ENCODE measurements around the gene CNGA4. TPM values are rescaled to one million over a fixed set of nuclear protein-coding genes. Genes with fewer than 3 reads are reported as not detected.

The CNGA4 gene
- total and polyA plus RNA-seq, 2 of the 13 experiments (the other 11 are each of a cell fraction or from before 2014, with no cell fraction given) = 0.03 TPM; not detected in 1

DNA sequence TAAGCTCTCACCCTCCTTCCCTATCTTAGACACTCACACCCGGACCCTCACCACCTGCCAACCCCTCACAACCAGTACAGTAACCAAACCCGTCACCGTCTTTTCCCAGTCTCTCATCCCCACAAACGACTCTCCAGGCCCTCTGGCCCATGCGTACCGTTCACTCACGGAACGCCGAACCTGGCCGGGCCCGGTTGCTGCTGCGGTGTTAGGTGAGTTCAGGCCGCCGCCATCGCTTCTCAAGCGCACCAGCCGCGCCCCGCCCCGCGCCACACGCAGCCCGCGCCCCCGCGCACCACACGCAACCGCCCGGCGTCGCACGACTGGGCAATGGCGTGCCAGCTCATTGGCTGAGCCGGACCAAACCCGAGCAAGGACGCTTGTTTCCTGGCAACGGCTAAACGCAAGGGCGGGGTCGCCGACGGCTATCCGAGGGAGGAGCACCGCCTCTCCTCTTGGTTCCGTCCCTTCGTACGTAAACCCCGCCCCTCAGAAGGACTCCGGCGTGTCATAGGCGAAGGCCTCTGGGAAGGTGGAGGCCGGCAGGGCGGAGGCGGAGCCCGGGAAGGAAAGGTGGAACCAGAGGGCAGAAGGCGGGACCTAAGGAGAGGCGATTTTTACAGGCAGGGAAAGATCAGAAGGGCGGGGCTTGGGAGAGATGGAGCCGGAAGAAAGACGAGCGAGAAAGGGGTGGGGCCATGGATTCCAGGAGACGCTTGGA is 4.3 kb upstream of the CNGA4 start, which contains the start of gene FHIP1B (continued):
- TF ChIP-seq, protein P1, sequence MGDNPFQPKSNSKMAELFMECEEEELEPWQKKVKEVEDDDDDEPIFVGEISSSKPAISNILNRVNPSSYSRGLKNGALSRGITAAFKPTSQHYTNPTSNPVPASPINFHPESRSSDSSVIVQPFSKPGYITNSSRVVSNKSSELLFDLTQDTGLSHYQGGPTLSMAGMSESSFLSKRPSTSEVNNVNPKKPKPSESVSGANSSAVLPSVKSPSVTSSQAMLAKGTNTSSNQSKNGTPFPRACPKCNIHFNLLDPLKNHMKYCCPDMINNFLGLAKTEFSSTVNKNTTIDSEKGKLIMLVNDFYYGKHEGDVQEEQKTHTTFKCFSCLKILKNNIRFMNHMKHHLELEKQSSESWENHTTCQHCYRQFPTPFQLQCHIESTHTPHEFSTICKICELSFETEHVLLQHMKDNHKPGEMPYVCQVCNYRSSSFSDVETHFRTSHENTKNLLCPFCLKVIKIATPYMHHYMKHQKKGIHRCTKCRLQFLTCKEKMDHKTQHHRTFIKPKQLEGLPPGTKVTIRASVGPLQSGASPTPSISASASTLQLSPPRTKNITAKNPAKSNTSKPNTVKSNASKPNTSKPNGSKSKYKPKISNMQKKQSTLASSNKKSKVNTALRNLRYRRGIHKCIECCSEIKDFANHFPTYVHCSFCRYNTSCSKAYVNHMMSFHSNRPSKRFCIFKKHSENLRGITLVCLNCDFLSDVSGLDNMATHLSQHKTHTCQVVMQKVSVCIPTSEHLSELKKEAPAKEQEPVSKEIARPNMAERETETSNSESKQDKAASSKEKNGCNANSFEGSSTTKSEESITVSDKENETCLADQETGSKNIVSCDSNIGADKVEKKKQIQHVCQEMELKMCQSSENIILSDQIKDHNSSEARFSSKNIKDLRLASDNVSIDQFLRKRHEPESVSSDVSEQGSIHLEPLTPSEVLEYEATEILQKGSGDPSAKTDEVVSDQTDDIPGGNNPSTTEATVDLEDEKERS (CRISPR knock-in tag; IDR thresholded peaks at IDR 0.05) = no peak
- TF ChIP-seq ZNF232 (CRISPR knock-in tag; IDR thresholded peaks at IDR 0.05; ENCODE audit: borderline replicate concordance) (no peak), CHD4 (IDR thresholded peaks at IDR 0.05; ENCODE audit: borderline replicate concordance, low read length) (no peak), EZH2 (conservative IDR thresholded peaks at IDR 0.05; ENCODE audit: low read depth, low read length) (no peak), SNAI1 (CRISPR knock-in tag; IDR thresholded peaks at IDR 0.05; ENCODE audit: borderline replicate concordance) (no peak), ZNF543 (CRISPR knock-in tag; IDR thresholded peaks at IDR 0.05) (no peak), ZNF724P (CRISPR knock-in tag; IDR thresholded peaks at IDR 0.05; ENCODE audit: borderline replicate concordance) (0 out of 2 replicates have a peak, but pooled peaks have one; percentile 60), KMT2B (CRISPR knock-in tag; IDR thresholded peaks at IDR 0.05) (no peak), CCDC6 (CRISPR knock-in tag; IDR thresholded peaks at IDR 0.05) (no peak), KDM5A (IDR thresholded peaks at IDR 0.05; ENCODE audit: borderline replicate concordance, low read length) (peak; percentile 32; the same call in 1 of the 2 replicates), AGO2 (optimal IDR thresholded peaks at IDR 0.05; ENCODE audit: low read depth, low read length) (no peak), ZFY (CRISPR knock-in tag; IDR thresholded peaks at IDR 0.05) (peak; percentile 90), MZF1 (CRISPR knock-in tag; IDR thresholded peaks at IDR 0.05; ENCODE audit: borderline replicate concordance) (peak; percentile 45; the same call in 1 of the 2 replicates), ZNF383 (CRISPR knock-in tag; IDR thresholded peaks at IDR 0.05; ENCODE audit: borderline replicate concordance) (no peak), ELF1 (CRISPR knock-in tag; IDR thresholded peaks at IDR 0.05) (peak; percentile 62), POGZ (CRISPR knock-in tag; IDR thresholded peaks at IDR 0.05) (no peak; the same call in 1 of the 2 replicates), ZNF333 (CRISPR knock-in tag; IDR thresholded peaks at IDR 0.05; ENCODE audit: borderline replicate concordance) (no peak), TAF1 (CRISPR knock-in tag; IDR thresholded peaks at IDR 0.05) (peak; percentile 67)
- TF ChIP-seq, protein P2, sequence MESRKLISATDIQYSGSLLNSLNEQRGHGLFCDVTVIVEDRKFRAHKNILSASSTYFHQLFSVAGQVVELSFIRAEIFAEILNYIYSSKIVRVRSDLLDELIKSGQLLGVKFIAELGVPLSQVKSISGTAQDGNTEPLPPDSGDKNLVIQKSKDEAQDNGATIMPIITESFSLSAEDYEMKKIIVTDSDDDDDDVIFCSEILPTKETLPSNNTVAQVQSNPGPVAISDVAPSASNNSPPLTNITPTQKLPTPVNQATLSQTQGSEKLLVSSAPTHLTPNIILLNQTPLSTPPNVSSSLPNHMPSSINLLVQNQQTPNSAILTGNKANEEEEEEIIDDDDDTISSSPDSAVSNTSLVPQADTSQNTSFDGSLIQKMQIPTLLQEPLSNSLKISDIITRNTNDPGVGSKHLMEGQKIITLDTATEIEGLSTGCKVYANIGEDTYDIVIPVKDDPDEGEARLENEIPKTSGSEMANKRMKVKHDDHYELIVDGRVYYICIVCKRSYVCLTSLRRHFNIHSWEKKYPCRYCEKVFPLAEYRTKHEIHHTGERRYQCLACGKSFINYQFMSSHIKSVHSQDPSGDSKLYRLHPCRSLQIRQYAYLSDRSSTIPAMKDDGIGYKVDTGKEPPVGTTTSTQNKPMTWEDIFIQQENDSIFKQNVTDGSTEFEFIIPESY (CRISPR knock-in tag; IDR thresholded peaks at IDR 0.05) = no peak
- TF ChIP-seq, protein P3, sequence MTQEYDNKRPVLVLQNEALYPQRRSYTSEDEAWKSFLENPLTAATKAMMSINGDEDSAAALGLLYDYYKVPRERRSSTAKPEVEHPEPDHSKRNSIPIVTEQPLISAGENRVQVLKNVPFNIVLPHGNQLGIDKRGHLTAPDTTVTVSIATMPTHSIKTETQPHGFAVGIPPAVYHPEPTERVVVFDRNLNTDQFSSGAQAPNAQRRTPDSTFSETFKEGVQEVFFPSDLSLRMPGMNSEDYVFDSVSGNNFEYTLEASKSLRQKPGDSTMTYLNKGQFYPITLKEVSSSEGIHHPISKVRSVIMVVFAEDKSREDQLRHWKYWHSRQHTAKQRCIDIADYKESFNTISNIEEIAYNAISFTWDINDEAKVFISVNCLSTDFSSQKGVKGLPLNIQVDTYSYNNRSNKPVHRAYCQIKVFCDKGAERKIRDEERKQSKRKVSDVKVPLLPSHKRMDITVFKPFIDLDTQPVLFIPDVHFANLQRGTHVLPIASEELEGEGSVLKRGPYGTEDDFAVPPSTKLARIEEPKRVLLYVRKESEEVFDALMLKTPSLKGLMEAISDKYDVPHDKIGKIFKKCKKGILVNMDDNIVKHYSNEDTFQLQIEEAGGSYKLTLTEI (CRISPR knock-in tag; conservative IDR thresholded peaks at IDR 0.05) = no peak
- TF ChIP-seq, protein P4, sequence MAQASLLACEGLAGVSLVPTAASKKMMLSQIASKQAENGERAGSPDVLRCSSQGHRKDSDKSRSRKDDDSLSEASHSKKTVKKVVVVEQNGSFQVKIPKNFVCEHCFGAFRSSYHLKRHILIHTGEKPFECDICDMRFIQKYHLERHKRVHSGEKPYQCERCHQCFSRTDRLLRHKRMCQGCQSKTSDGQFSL (CRISPR knock-in tag; IDR thresholded peaks at IDR 0.05) = no peak
- TF ChIP-seq, protein P5, sequence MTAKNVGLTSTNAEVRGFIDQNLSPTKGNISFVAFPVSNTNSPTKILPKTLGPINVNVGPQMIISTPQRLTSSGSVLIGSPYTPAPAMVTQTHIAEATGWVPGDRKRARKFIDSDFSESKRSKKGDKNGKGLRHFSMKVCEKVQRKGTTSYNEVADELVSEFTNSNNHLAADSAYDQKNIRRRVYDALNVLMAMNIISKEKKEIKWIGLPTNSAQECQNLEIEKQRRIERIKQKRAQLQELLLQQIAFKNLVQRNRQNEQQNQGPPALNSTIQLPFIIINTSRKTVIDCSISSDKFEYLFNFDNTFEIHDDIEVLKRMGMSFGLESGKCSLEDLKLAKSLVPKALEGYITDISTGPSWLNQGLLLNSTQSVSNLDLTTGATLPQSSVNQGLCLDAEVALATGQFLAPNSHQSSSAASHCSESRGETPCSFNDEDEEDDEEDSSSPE (CRISPR knock-in tag; IDR thresholded peaks at IDR 0.05) = peak; percentile 78
